ENCODE measurements around the gene VEPH1.
"Not testable (repeated sequence)": the region's sequence is repeated elsewhere in the genome, so short reads cannot be mapped to it uniquely, and the experiment has no call there.

VEPH1 gene

GRCh38 chr3:157336252-157337009 lies 166.8 kb downstream of the VEPH1 start:
- Histone ChIP-seq H3K27ac (ENCODE audit: insufficient read depth, low read length, poor library complexity, severe bottlenecking) (no peak overlapping the region), H3K4me3 (ENCODE audit: insufficient read depth, low read depth, low read length, poor library complexity, severe bottlenecking) (no peak overlapping the region), H3K36me3 (ENCODE audit: control insufficient read depth, insufficient read depth, low read length) (no peaks in the 10 kb centered on the region), H3K27me3 (replicated peaks; ENCODE audit: control insufficient read depth, insufficient read depth, low read length, poor library complexity, severe bottlenecking) (no peaks in the 10 kb centered on the region), H3K9me3 (ENCODE audit: control insufficient read depth, low read length) (no peaks in the 10 kb centered on the region), H3K4me1 (ENCODE audit: control insufficient read depth, insufficient read depth, low read length, poor library complexity, severe bottlenecking) (no peaks in the 10 kb centered on the region)
- no peak for DNase-seq

- Histone ChIP-seq H3K36me3 (ENCODE audit: control insufficient read depth, insufficient read depth, low read length) (no peaks in the 10 kb centered on the region), H3K4me1 (ENCODE audit: control insufficient read depth, insufficient read depth, low read length, poor library complexity, severe bottlenecking) (no peaks in the 10 kb centered on the region), H3K4me3 (ENCODE audit: insufficient read depth, low read depth, low read length, poor library complexity, severe bottlenecking) (no peak overlapping the region), H3K27me3 (replicated peaks; ENCODE audit: control insufficient read depth, insufficient read depth, low read length, poor library complexity, severe bottlenecking) (no peaks in the 10 kb centered on the region), H3K27ac (ENCODE audit: insufficient read depth, low read length, poor library complexity, severe bottlenecking) (no peak overlapping the region), H3K9me3 (ENCODE audit: control insufficient read depth, low read length) (no peaks in the 10 kb centered on the region)
- no peak for DNase-seq
Observed at GRCh38 chr3:157335233-157336076, 167.8 kb downstream of the VEPH1 start.

GRCh38 chr3:157333551-157333991 lies 169.6 kb downstream of the VEPH1 start:
- Histone ChIP-seq H3K9me3 (ENCODE audit: control insufficient read depth, low read length) (no peaks in the 10 kb centered on the region), H3K4me1 (ENCODE audit: control insufficient read depth, insufficient read depth, low read length, poor library complexity, severe bottlenecking) (no peaks in the 10 kb centered on the region)

GRCh38 chr3:157330206-157330605 lies 173.0 kb downstream of the VEPH1 start:
- no peak for DNase-seq
- no peaks in the 10 kb centered on the region for H3K27me3 ChIP-seq (replicated peaks; ENCODE audit: control insufficient read depth, insufficient read depth, low read length, poor library complexity, severe bottlenecking)
- H3K36me3 ChIP-seq (ENCODE audit: control insufficient read depth, insufficient read depth, low read length) = no peaks in the 10 kb centered on the region
- no peaks in the 10 kb centered on the region for H3K9me3 ChIP-seq (ENCODE audit: control insufficient read depth, low read length)
- H3K27ac ChIP-seq (ENCODE audit: insufficient read depth, low read length, poor library complexity, severe bottlenecking) = no peak overlapping the region
- no peaks in the 10 kb centered on the region for H3K4me1 ChIP-seq (ENCODE audit: control insufficient read depth, insufficient read depth, low read length, poor library complexity, severe bottlenecking)
- no peak overlapping the region for H3K4me3 ChIP-seq (ENCODE audit: insufficient read depth, low read depth, low read length, poor library complexity, severe bottlenecking)

More at GRCh38 chr3:157333551-157333991, 169.6 kb downstream of the VEPH1 start:
- DNase-seq = no peak
- Histone ChIP-seq H3K27me3 (replicated peaks; ENCODE audit: control insufficient read depth, insufficient read depth, low read length, poor library complexity, severe bottlenecking) (no peaks in the 10 kb centered on the region), H3K4me3 (ENCODE audit: insufficient read depth, low read depth, low read length, poor library complexity, severe bottlenecking) (no peak overlapping the region), H3K36me3 (ENCODE audit: control insufficient read depth, insufficient read depth, low read length) (no peaks in the 10 kb centered on the region), H3K27ac (ENCODE audit: insufficient read depth, low read length, poor library complexity, severe bottlenecking) (no peak overlapping the region)

DNA sequence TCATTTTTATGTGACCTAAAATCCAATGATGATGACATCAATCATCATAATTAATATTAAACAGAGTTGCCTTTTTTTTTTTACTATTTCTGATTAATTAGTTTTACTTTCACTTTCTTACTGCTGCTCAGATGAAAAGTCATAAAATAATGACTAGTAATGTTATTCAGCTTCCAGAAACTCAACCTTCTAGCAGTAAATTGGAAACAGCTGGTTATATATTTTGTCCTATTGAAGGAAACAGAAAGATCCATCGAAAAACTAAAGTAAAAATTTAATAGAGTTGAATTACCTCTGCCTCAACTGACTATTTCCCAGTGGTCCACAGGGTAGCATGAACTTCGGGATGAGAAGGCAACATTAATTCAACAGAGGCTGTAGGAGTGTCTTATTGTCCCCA lies 173.7 kb downstream of the VEPH1 start:
- no peak overlapping the region for H3K4me3 ChIP-seq (ENCODE audit: insufficient read depth, low read depth, low read length, poor library complexity, severe bottlenecking)
- H3K36me3 ChIP-seq (ENCODE audit: control insufficient read depth, insufficient read depth, low read length) = no peaks in the 10 kb centered on the region
- H3K4me1 ChIP-seq (ENCODE audit: control insufficient read depth, insufficient read depth, low read length, poor library complexity, severe bottlenecking) = no peaks in the 10 kb centered on the region
- H3K27me3 ChIP-seq (replicated peaks; ENCODE audit: control insufficient read depth, insufficient read depth, low read length, poor library complexity, severe bottlenecking) = no peaks in the 10 kb centered on the region
- H3K27ac ChIP-seq (ENCODE audit: insufficient read depth, low read length, poor library complexity, severe bottlenecking) = no peak overlapping the region
- DNase-seq = no peak
- H3K9me3 ChIP-seq (ENCODE audit: control insufficient read depth, low read length) = no peaks in the 10 kb centered on the region

DNA sequence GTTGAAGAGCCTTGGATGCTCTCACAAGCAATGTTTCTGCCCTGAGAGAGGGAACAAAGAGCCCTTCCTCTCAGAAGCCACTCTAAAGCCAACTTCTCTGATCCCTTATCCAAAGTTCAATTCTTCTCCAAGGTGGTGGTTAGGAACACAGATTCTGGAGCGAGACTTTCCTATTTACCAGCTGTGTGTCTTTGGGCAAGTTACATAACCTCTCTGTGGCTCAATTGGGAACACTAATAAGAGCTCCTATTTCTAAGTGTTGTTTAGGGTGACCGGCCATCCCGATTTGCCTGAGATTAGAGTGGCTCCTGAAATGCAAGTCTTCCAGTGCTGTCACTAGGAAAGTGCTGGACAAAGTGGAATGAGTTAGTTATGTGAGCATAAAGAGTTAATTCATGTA lies 175.4 kb downstream of the VEPH1 start:
- no peak overlapping the region for H3K4me3 ChIP-seq (ENCODE audit: insufficient read depth, low read depth, low read length, poor library complexity, severe bottlenecking)
- H3K27ac ChIP-seq (ENCODE audit: insufficient read depth, low read length, poor library complexity, severe bottlenecking) = no peak overlapping the region
- H3K27me3 ChIP-seq (replicated peaks; ENCODE audit: control insufficient read depth, insufficient read depth, low read length, poor library complexity, severe bottlenecking) = no peaks in the 10 kb centered on the region
- no peaks in the 10 kb centered on the region for H3K9me3 ChIP-seq (ENCODE audit: control insufficient read depth, low read length)
- H3K36me3 ChIP-seq (ENCODE audit: control insufficient read depth, insufficient read depth, low read length) = no peaks in the 10 kb centered on the region
- H3K4me1 ChIP-seq (ENCODE audit: control insufficient read depth, insufficient read depth, low read length, poor library complexity, severe bottlenecking) = no peaks in the 10 kb centered on the region
- DNase-seq = no peak

- H3K36me3 ChIP-seq (ENCODE audit: control insufficient read depth, insufficient read depth, low read length) = no peaks in the 10 kb centered on the region
- no peak overlapping the region for H3K4me3 ChIP-seq (ENCODE audit: insufficient read depth, low read depth, low read length, poor library complexity, severe bottlenecking)
- no peaks in the 10 kb centered on the region for H3K27me3 ChIP-seq (replicated peaks; ENCODE audit: control insufficient read depth, insufficient read depth, low read length, poor library complexity, severe bottlenecking)
- no peaks in the 10 kb centered on the region for H3K4me1 ChIP-seq (ENCODE audit: control insufficient read depth, insufficient read depth, low read length, poor library complexity, severe bottlenecking)
- no peak for DNase-seq
- H3K9me3 ChIP-seq (ENCODE audit: control insufficient read depth, low read length) = no peaks in the 10 kb centered on the region
- H3K27ac ChIP-seq (ENCODE audit: insufficient read depth, low read length, poor library complexity, severe bottlenecking) = no peak overlapping the region
Observed at GRCh38 chr3:157327018-157327417, 176.2 kb downstream of the VEPH1 start.

GRCh38 chr3:157324869-157325268 lies 178.3 kb downstream of the VEPH1 start:
- not testable (repeated sequence) for DNase-seq

GRCh38 chr3:157323360-157323759 lies 179.9 kb downstream of the VEPH1 start:
- H3K4me3 ChIP-seq (ENCODE audit: insufficient read depth, low read depth, low read length, poor library complexity, severe bottlenecking) = no peak overlapping the region
- H3K9me3 ChIP-seq (ENCODE audit: control insufficient read depth, low read length) = no peaks in the 10 kb centered on the region
- no peaks in the 10 kb centered on the region for H3K36me3 ChIP-seq (ENCODE audit: control insufficient read depth, insufficient read depth, low read length)
- no peak overlapping the region for H3K27ac ChIP-seq (ENCODE audit: insufficient read depth, low read length, poor library complexity, severe bottlenecking)
- no peaks in the 10 kb centered on the region for H3K27me3 ChIP-seq (replicated peaks; ENCODE audit: control insufficient read depth, insufficient read depth, low read length, poor library complexity, severe bottlenecking)
- DNase-seq = no peak
- no peaks in the 10 kb centered on the region for H3K4me1 ChIP-seq (ENCODE audit: control insufficient read depth, insufficient read depth, low read length, poor library complexity, severe bottlenecking)

More at GRCh38 chr3:157324869-157325268, 178.3 kb downstream of the VEPH1 start:
- H3K4me1 ChIP-seq (ENCODE audit: control insufficient read depth, insufficient read depth, low read length, poor library complexity, severe bottlenecking); H3K9me3 ChIP-seq (ENCODE audit: control insufficient read depth, low read length); H3K27ac ChIP-seq (ENCODE audit: insufficient read depth, low read length, poor library complexity, severe bottlenecking); H3K36me3 ChIP-seq (ENCODE audit: control insufficient read depth, insufficient read depth, low read length); H3K27me3 ChIP-seq (replicated peaks; ENCODE audit: control insufficient read depth, insufficient read depth, low read length, poor library complexity, severe bottlenecking); H3K4me3 ChIP-seq (ENCODE audit: insufficient read depth, low read depth, low read length, poor library complexity, severe bottlenecking): not testable (repeated sequence)

DNA sequence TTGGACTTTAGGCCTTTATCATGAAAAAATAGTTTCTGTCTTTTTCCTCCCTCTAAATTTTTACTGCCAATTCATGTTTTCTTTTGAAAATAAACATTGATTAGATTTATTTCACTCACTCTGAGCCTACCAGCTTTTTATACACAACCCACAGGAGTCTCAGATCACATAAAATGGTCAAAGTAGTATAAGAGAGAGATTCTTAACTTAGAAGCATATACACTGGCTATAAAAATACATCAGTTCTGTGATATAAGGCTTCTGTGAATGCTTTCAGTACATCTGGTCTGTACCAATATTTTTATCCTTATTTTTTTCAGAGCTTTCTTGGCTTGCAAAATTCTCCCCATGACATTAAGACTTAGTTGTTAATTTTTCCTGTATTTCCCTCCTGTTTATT lies 183.5 kb downstream of the VEPH1 start:
- H3K9me3 ChIP-seq (ENCODE audit: control insufficient read depth, low read length) = no peaks in the 10 kb centered on the region
- H3K27ac ChIP-seq (ENCODE audit: insufficient read depth, low read length, poor library complexity, severe bottlenecking) = no peak overlapping the region
- DNase-seq = no peak
- no peak overlapping the region for H3K4me3 ChIP-seq (ENCODE audit: insufficient read depth, low read depth, low read length, poor library complexity, severe bottlenecking)
- H3K4me1 ChIP-seq (ENCODE audit: control insufficient read depth, insufficient read depth, low read length, poor library complexity, severe bottlenecking) = no peaks in the 10 kb centered on the region
- H3K27me3 ChIP-seq (replicated peaks; ENCODE audit: control insufficient read depth, insufficient read depth, low read length, poor library complexity, severe bottlenecking) = no peaks in the 10 kb centered on the region
- H3K36me3 ChIP-seq (ENCODE audit: control insufficient read depth, insufficient read depth, low read length) = no peaks in the 10 kb centered on the region

All from effector memory CD4-positive, alpha-beta T cell (primary cell).